Memory B cell (primary cell): ENCODE data around the gene ARSI.
A peak's percentile ranks its signal among the peaks of the same experiment; 100 is the strongest.

Experiments used
- ATAC-seq: fragments of 150-1000 bp; cut with Tn5 transposase; 2 replicates; pipeline ENCODE4 v1.10.0; 2021; ENCODE audit warnings: low read depth, mild to moderate bottlenecking, moderate library complexity
- DNase-seq, 2 donors: peaks; one replicate each; pipeline ENCODE4 v3.0.0; 2022; ENCODE audit warnings: low spot score in 2 of 2
- H3K27ac Mint-ChIP-seq: one replicate; pipeline ENCODE4 v1.8.0; 2022; ENCODE audit warnings: mild to moderate bottlenecking, moderate library complexity, mixed read lengths
- H3K27me3 Mint-ChIP-seq: one replicate; pipeline ENCODE4 v1.8.0; 2022; ENCODE audit warnings: mixed read lengths
- H3K36me3 Mint-ChIP-seq: one replicate; pipeline ENCODE4 v1.8.0; 2022; ENCODE audit warnings: mild to moderate bottlenecking, mixed read lengths
- H3K4me1 Mint-ChIP-seq: one replicate; pipeline ENCODE4 v1.8.0; 2022; ENCODE audit warnings: mixed read lengths
- H3K4me3 Mint-ChIP-seq: one replicate; pipeline ENCODE4 v1.8.0; 2022; ENCODE audit warnings: mild to moderate bottlenecking, moderate library complexity, mixed read lengths
- H3K9me3 Mint-ChIP-seq: one replicate; pipeline ENCODE4 v1.8.0; 2022; ENCODE audit warnings: mixed read lengths

The ARSI gene

GRCh38 chr5:150285114-150285513 is 17.6 kb downstream of the ARSI start:
- DNase-seq (no peak), ATAC-seq (no peak)
- no peaks in the 10 kb centered on the region for H3K9me3 Mint-ChIP-seq
- no peak overlapping the region for H3K4me3 Mint-ChIP-seq
- no peaks in the 10 kb centered on the region for H3K36me3 Mint-ChIP-seq
- no peak overlapping the region for H3K27ac Mint-ChIP-seq
- H3K27me3 Mint-ChIP-seq: peaks cover 11% of the 10 kb centered on the region
- no peaks in the 10 kb centered on the region for H3K4me1 Mint-ChIP-seq

GRCh38 chr5:150284311-150284710 is 18.4 kb downstream of the ARSI start:
- H3K9me3 Mint-ChIP-seq: no peaks in the 10 kb centered on the region
- peaks cover 10% of the 10 kb centered on the region for H3K27me3 Mint-ChIP-seq
- H3K4me1 Mint-ChIP-seq: no peaks in the 10 kb centered on the region
- H3K4me3 Mint-ChIP-seq: no peak overlapping the region
- no peaks in the 10 kb centered on the region for H3K36me3 Mint-ChIP-seq
- DNase-seq (no peak), ATAC-seq (no peak)
- no peak overlapping the region for H3K27ac Mint-ChIP-seq

GRCh38 chr5:150283904-150284303 is 18.8 kb downstream of the ARSI start:
- Mint-ChIP-seq H3K4me1 (no peaks in the 10 kb centered on the region), H3K27ac (no peak overlapping the region)
- no peak for ATAC-seq

GRCh38 chr5:150281987-150282386 is 20.7 kb downstream of the ARSI start:
- Mint-ChIP-seq H3K27ac (no peak overlapping the region), H3K27me3 (peaks cover 15% of the 10 kb centered on the region), H3K9me3 (no peaks in the 10 kb centered on the region), H3K4me3 (no peak overlapping the region), H3K36me3 (no peaks in the 10 kb centered on the region), H3K4me1 (no peaks in the 10 kb centered on the region)
- DNase-seq (no peak), ATAC-seq (no peak)

More at GRCh38 chr5:150283904-150284303, 18.8 kb downstream of the ARSI start:
- DNase-seq: no peak
- no peaks in the 10 kb centered on the region for H3K9me3 Mint-ChIP-seq
- H3K4me3 Mint-ChIP-seq: no peak overlapping the region
- H3K36me3 Mint-ChIP-seq: no peaks in the 10 kb centered on the region
- H3K27me3 Mint-ChIP-seq: peaks cover 12% of the 10 kb centered on the region

GRCh38 chr5:150279330-150280020 is 23.2 kb downstream of the ARSI start:
- Mint-ChIP-seq H3K4me3 (no peak overlapping the region), H3K9me3 (no peaks in the 10 kb centered on the region), H3K36me3 (no peaks in the 10 kb centered on the region), H3K27ac (no peak overlapping the region), H3K4me1 (no peaks in the 10 kb centered on the region), H3K27me3 (peaks cover 20% of the 10 kb centered on the region)
- ATAC-seq: no peak
- no peak for DNase-seq

- Mint-ChIP-seq H3K27ac (no peak overlapping the region), H3K4me1 (no peaks in the 10 kb centered on the region), H3K9me3 (no peaks in the 10 kb centered on the region), H3K36me3 (no peaks in the 10 kb centered on the region), H3K27me3 (peaks cover 20% of the 10 kb centered on the region), H3K4me3 (no peak overlapping the region)
- DNase-seq: no peak
- ATAC-seq: no peak
Measured at GRCh38 chr5:150278916-150279315, 23.8 kb downstream of the ARSI start.

- H3K4me3 Mint-ChIP-seq: no peak overlapping the region
- DNase-seq: no peak
- H3K36me3 Mint-ChIP-seq: no peaks in the 10 kb centered on the region
- H3K27me3 Mint-ChIP-seq: peaks cover 18% of the 10 kb centered on the region
- no peak overlapping the region for H3K27ac Mint-ChIP-seq
- no peak for ATAC-seq
- H3K9me3 Mint-ChIP-seq: no peaks in the 10 kb centered on the region
- no peaks in the 10 kb centered on the region for H3K4me1 Mint-ChIP-seq
Measured at GRCh38 chr5:150278046-150278730, 24.5 kb downstream of the ARSI start.

- H3K4me1 Mint-ChIP-seq: no peaks in the 10 kb centered on the region
- no peaks in the 10 kb centered on the region for H3K36me3 Mint-ChIP-seq
- no peak overlapping the region for H3K4me3 Mint-ChIP-seq
- H3K27me3 Mint-ChIP-seq: peaks cover 20% of the 10 kb centered on the region
- DNase-seq (no peak), ATAC-seq (no peak)
- no peak overlapping the region for H3K27ac Mint-ChIP-seq
- H3K9me3 Mint-ChIP-seq: no peaks in the 10 kb centered on the region
Measured at GRCh38 chr5:150277043-150277442, 25.7 kb downstream of the ARSI start.

GRCh38 chr5:150274811-150275210 is 27.9 kb downstream of the ARSI start:
- Mint-ChIP-seq H3K4me3 (no peak overlapping the region), H3K4me1 (no peaks in the 10 kb centered on the region), H3K27me3 (peaks cover 17% of the 10 kb centered on the region), H3K9me3 (no peaks in the 10 kb centered on the region), H3K36me3 (no peaks in the 10 kb centered on the region), H3K27ac (no peak overlapping the region)
- no peak for ATAC-seq
- no peak for DNase-seq

- Mint-ChIP-seq H3K9me3 (no peaks in the 10 kb centered on the region), H3K27ac (no peak overlapping the region), H3K4me1 (no peaks in the 10 kb centered on the region), H3K36me3 (no peaks in the 10 kb centered on the region), H3K27me3 (peaks cover 15% of the 10 kb centered on the region), H3K4me3 (no peak overlapping the region)
- DNase-seq: no peak
- peak; percentile 34 for ATAC-seq
Measured at GRCh38 chr5:150272531-150272930, 30.2 kb downstream of the ARSI start.

- no peaks in the 10 kb centered on the region for H3K9me3 Mint-ChIP-seq
- no peak overlapping the region for H3K27ac Mint-ChIP-seq
- ATAC-seq (no peak), DNase-seq (no peak)
- no peaks in the 10 kb centered on the region for H3K36me3 Mint-ChIP-seq
- peaks cover 15% of the 10 kb centered on the region for H3K27me3 Mint-ChIP-seq
- H3K4me1 Mint-ChIP-seq: no peaks in the 10 kb centered on the region
- no peak overlapping the region for H3K4me3 Mint-ChIP-seq
Measured at GRCh38 chr5:150271923-150272322, 30.8 kb downstream of the ARSI start.

- Mint-ChIP-seq H3K9me3 (no peaks in the 10 kb centered on the region), H3K4me3 (no peak overlapping the region), H3K36me3 (no peaks in the 10 kb centered on the region), H3K4me1 (no peaks in the 10 kb centered on the region), H3K27ac (no peak overlapping the region), H3K27me3 (peaks cover 11% of the 10 kb centered on the region)
- DNase-seq: no peak
- ATAC-seq: no peak
Measured at GRCh38 chr5:150271296-150271692, 31.4 kb downstream of the ARSI start.

GRCh38 chr5:150270541-150271295 is 32.0 kb downstream of the ARSI start:
- H3K4me3 Mint-ChIP-seq: no peak overlapping the region
- H3K27me3 Mint-ChIP-seq: peaks cover 10% of the 10 kb centered on the region
- no peaks in the 10 kb centered on the region for H3K9me3 Mint-ChIP-seq
- ATAC-seq: no peak
- no peaks in the 10 kb centered on the region for H3K36me3 Mint-ChIP-seq
- no peak overlapping the region for H3K27ac Mint-ChIP-seq
- DNase-seq: no peak
- no peaks in the 10 kb centered on the region for H3K4me1 Mint-ChIP-seq

- ATAC-seq (no peak), DNase-seq (no peak)
- Mint-ChIP-seq H3K4me1 (peaks cover 4% of the 10 kb centered on the region), H3K27ac (no peak overlapping the region), H3K4me3 (no peak overlapping the region), H3K36me3 (no peaks in the 10 kb centered on the region), H3K27me3 (peaks cover 14% of the 10 kb centered on the region), H3K9me3 (no peaks in the 10 kb centered on the region)
Measured at GRCh38 chr5:150266871-150267291, 35.8 kb downstream of the ARSI start.
